T-helper 2 cell treated with Interferon-gamma antibody and Interleukin-4, amounts not matched to agents 5 μg/mL and 100 μg/mL, for 36 hours (primary cell): ENCODE measurements around the gene CLIP4.

ENCODE experiments used
- DNase-seq: peaks from one replicate; pipeline ENCODE4 v3.0.0; 2021; ENCODE audit warnings: low spot score
- H3K27ac Mint-ChIP-seq: one replicate; pipeline ENCODE4 v1.8.0; 2021; ENCODE audit warnings: mild to moderate bottlenecking, mixed read lengths
- H3K27me3 Mint-ChIP-seq: one replicate; pipeline ENCODE4 v1.8.0; 2021; ENCODE audit warnings: low read depth, mixed read lengths
- H3K36me3 Mint-ChIP-seq: one replicate; pipeline ENCODE4 v1.8.0; 2021; ENCODE audit warnings: low read depth, mixed read lengths
- H3K4me1 Mint-ChIP-seq: one replicate; pipeline ENCODE4 v1.8.0; 2021; ENCODE audit warnings: low read depth, mixed read lengths
- H3K4me3 Mint-ChIP-seq: one replicate; pipeline ENCODE4 v1.8.0; 2022; ENCODE audit warnings: mild to moderate bottlenecking, moderate library complexity, mixed read lengths
- H3K9me3 Mint-ChIP-seq: one replicate; pipeline ENCODE4 v1.8.0; 2021; ENCODE audit warnings: mixed read lengths

The CLIP4 gene

DNA sequence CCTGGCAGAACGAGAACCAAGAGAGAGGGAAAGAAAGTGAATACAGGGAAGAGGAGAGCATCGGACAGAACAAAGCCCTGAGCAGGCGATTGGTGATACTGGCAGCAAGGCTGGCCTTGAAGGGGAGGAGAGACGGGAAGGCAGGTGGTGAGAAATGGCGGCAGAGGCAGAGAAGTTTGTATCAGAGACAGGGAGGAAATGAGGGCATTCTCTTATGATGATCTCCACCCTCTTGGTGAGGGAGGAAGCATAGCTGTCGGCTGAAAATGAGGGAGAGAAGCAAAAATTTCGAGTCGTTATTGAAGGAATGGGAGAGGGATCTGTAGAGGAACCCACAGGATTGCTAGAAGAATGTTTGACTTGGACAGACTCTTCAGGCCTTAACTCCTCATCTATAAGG, 80.6 kb downstream of the CLIP4 start:
- Mint-ChIP-seq H3K27ac (no peak overlapping the region), H3K27me3 (no peaks in the 10 kb centered on the region), H3K4me1 (peaks cover 2% of the 10 kb centered on the region), H3K4me3 (no peak overlapping the region), H3K36me3 (no peaks in the 10 kb centered on the region), H3K9me3 (no peaks in the 10 kb centered on the region)
- DNase-seq, result no peak

DNA sequence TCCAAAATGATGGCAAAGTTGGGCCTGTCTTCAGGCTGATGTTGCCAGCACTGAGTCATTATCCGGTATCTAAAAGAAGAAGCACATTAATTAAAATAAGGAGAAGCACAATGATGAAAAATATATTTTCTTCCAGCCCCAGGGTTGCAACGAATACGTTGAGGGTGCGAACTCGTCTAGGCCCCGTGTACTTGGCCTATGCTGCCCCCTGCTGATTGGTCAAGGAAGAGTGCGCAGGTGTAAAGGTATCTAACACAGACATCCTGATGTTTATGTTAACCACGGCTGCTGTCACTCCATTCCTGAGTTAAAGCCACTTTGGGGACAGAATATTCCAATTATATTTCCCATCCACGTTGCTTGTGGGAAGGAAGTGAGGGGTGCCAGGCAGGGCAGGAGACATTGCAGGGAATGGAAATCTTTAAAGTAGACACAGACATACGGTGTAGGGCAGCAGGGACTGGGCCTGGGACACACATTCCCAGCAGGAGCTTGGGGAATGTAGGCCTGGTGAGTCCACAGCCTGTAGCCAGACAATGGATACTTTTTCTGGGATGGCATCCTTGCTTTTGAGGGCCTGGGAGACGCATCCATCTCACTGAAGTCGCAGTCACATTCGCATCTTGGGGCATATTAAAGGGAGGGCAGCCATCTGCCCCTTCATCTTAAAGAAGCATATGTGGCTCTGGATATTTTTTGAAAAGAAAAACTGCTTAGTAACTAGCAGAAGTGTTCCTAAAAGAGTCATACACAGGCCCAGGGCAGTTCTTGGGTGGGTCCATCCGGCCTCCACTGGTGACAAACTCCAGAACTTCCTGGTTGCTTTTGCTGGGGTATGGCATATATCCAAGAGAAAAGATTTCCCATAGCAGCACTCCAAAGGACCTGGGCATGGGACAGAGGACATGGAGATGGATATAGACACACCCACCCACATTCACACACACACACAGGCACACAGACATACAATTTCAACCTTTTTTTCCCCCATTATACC, 81.9 kb downstream of the CLIP4 start:
- Mint-ChIP-seq H3K36me3 (no peaks in the 10 kb centered on the region), H3K27ac (no peak overlapping the region), H3K4me3 (no peak overlapping the region), H3K4me1 (peaks cover 2% of the 10 kb centered on the region), H3K9me3 (no peaks in the 10 kb centered on the region), H3K27me3 (no peaks in the 10 kb centered on the region)
- DNase-seq, result peak; percentile 54

DNA sequence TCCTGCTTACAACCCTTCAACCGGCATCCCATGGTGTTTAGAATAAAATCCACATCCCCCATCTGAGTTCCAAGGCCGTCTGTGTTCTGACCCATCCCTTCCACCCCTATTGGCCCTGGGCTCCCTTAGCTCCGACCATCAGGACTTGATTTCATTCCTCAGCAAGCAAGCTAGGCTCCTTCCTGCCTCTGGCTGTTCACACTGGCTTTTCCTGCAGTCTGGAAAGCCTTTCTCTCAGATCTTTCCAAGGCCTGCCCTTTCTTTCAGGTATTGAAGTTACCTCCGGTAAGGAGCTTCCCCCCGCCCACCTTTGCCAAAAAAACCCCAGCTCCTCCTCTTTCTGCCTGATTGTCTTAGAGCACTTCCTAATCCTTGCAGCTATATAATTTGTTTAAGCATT, 86.8 kb downstream of the CLIP4 start:
- no peak overlapping the region for H3K27ac Mint-ChIP-seq
- no peaks in the 10 kb centered on the region for H3K27me3 Mint-ChIP-seq
- no peak for DNase-seq
- no peaks in the 10 kb centered on the region for H3K9me3 Mint-ChIP-seq
- H3K4me1 Mint-ChIP-seq, result no peaks in the 10 kb centered on the region
- H3K36me3 Mint-ChIP-seq, result no peaks in the 10 kb centered on the region
- H3K4me3 Mint-ChIP-seq, result no peak overlapping the region

DNA sequence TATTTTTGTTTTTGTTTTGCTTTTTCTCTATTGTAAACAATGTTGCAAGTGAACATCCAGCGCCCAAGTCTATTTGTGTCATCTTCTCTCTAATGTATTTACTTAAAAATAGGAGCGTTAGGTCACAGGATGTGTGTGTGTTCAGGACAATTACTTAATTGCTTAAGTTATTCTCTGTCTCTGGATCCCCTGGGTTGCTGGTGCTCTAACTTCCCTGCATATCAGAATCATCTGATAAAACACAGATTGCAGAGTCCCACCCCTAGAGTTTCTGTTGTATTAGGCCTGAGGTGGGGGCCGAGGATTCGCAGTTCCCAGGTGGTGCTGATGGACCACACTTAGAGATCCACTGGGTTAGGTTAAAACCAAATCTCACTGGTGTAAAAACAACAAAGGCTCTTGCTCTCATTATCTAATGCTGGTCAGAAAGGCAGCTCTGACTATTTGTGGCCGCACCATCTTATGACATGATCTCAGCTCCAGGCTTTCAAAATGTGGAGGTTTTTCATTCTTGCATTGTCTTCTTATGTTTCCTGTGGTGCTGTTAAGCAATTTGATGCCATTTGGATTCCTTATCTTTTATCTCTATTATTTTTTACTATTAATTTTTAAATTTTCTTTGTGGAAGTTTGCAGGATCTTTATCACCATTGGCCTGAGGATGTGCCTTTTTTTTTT, 87.7 kb downstream of the CLIP4 start:
- H3K27me3 Mint-ChIP-seq, result no peaks in the 10 kb centered on the region
- no peaks in the 10 kb centered on the region for H3K36me3 Mint-ChIP-seq
- no peak for DNase-seq
- H3K9me3 Mint-ChIP-seq, result no peaks in the 10 kb centered on the region
- no peaks in the 10 kb centered on the region for H3K4me1 Mint-ChIP-seq
- no peak overlapping the region for H3K4me3 Mint-ChIP-seq
- no peak overlapping the region for H3K27ac Mint-ChIP-seq

DNA sequence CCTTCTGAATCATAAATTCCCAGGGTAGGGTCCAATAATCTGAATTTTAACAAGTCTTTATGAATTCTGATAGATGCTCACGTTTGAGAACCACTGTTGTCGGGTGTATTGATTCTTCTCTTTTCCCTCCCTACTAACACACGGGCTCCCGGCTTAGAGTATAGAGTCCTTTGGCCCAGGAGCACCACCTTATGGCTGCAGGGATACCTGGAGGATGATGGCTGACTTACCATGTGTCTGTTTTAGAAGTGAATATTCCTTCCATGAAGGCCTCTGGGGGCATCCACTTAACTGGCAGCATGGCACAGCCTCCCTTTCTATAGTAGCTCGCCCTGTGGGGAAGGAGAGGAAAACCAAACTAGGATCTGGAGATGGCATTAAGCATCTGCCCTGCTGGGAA, 91.7 kb downstream of the CLIP4 start:
- Mint-ChIP-seq H3K9me3 (no peaks in the 10 kb centered on the region), H3K4me1 (no peaks in the 10 kb centered on the region), H3K27ac (no peak overlapping the region), H3K36me3 (no peaks in the 10 kb centered on the region), H3K27me3 (no peaks in the 10 kb centered on the region), H3K4me3 (no peak overlapping the region)
- no peak for DNase-seq

DNA sequence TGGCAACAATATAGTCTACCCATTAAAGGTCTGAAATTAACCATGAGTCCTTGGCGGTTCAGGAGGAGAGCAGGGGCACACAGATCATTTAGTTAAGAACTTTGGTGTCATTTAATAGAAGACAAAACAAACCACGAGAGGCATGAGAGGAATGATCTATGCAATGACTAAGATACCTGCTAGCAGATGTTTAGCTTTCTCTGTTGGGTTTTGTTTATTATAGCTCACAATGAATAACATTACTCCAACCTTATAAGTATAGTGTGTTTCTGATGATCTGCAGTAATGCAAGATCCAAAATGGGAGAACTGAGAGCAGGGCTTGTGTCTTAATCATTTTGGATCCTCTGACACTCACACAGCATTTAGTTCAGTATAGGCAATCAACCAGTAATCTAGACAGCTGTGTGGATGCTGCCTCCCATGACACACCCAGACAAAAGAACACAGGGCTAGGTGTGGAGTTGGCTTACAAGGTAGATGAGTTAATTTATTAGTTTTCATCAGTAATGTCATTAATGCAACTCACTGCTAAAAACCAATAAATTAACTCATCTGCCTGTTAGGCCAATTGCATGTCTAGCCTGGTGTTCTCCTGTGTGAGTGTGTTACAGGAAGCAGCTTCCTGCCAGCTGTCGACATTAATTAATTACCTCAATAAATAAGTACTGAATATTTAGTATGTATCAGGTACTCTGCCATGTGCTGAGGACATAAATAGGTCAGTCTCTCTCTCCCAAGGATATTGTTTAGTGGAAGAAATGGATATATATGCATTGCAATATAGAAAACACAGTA, 92.3 kb downstream of the CLIP4 start:
- no peaks in the 10 kb centered on the region for H3K4me1 Mint-ChIP-seq
- H3K27ac Mint-ChIP-seq, result no peak overlapping the region
- H3K27me3 Mint-ChIP-seq, result no peaks in the 10 kb centered on the region
- H3K4me3 Mint-ChIP-seq, result no peak overlapping the region
- no peaks in the 10 kb centered on the region for H3K9me3 Mint-ChIP-seq
- no peaks in the 10 kb centered on the region for H3K36me3 Mint-ChIP-seq
- no peak for DNase-seq

DNA sequence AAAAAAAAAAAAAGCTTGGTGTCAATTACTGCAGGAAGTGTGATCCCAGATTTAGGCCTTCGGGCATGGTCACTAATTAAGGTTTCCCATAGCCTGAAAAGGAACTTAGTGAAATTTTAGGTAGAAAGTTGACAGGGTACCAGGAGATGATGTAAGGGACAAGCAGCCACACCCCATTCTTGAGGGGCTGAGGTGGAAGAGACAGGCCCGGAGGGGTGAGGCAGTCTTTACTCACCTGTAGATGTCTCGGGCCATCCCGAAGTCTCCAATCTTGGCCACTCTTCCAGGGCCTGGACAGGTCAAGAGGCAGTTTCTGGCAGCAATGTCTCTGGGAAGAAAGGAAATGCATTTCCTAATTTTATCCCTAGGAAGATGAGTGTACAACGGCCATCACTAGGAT, 94.3 kb downstream of the CLIP4 start:
- Mint-ChIP-seq H3K27ac (no peak overlapping the region), H3K4me3 (no peak overlapping the region), H3K36me3 (no peaks in the 10 kb centered on the region), H3K27me3 (no peaks in the 10 kb centered on the region), H3K4me1 (no peaks in the 10 kb centered on the region), H3K9me3 (no peaks in the 10 kb centered on the region)
- DNase-seq, result no peak

DNA sequence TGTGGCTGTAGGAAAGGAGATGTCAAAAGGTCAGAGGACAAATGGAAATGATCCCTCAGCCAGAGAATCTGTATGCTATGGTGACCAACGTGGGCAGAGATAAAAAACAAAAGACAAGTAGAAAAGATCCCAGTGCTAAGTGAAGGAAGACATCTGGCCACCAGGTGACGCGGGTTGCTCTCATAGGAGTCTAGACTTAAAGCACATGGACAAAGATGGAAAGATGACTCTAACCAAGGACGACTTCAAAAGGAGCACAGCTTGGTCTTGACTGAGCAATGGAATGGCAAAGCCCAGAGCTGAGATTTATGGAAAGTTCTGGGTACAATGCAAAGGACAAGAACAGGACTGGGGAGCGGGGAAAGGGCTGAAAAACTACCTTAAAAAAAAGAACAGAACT, 96.8 kb downstream of the CLIP4 start:
- Mint-ChIP-seq H3K27me3 (no peaks in the 10 kb centered on the region), H3K4me3 (no peak overlapping the region), H3K4me1 (no peaks in the 10 kb centered on the region), H3K36me3 (no peaks in the 10 kb centered on the region), H3K9me3 (no peaks in the 10 kb centered on the region), H3K27ac (no peak overlapping the region)
- DNase-seq, result no peak

DNA sequence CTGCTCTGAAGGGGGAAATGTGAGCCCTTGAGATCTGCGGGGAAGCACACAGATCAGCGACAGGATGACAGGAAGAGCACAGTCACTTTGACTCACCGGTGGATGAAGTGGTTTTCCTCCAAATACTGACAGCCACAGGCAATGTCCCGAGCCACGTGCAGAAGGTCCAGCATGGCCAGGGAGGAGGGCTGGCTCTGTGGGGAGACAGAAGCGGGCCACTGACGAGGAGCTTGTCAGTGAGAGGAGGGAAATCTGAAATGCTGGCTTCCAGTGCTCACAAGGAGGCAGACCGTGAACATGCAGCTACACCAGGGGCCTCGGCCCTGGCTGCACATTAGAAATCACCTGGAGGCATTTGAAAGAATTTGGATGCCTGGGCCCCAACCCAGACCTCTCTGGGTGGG, 98.7 kb downstream of the CLIP4 start:
- H3K4me3 Mint-ChIP-seq, result no peak overlapping the region
- no peak for DNase-seq
- no peaks in the 10 kb centered on the region for H3K36me3 Mint-ChIP-seq
- H3K4me1 Mint-ChIP-seq, result no peaks in the 10 kb centered on the region
- no peaks in the 10 kb centered on the region for H3K27me3 Mint-ChIP-seq
- no peaks in the 10 kb centered on the region for H3K9me3 Mint-ChIP-seq
- no peak overlapping the region for H3K27ac Mint-ChIP-seq

DNA sequence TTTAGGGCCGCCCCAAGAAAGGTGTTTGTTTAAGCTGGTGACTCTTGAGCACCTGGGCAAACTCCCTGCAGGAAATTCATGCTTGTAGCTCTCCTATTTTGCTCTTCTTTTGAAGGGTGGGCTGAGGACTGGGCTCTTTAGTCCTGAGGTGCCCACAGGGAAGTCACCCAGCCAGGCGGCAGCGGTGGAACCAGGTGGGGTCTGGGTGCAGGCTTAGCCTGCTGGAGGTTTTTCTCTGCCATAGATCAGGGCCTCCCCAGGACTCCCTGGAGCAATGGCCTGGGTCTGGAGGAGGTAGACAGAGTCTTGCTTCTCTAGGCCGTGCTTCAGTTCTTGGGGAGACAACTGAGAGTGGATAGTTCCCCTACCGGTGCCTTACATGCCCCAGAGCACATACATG, 99.9 kb downstream of the CLIP4 start:
- no peak overlapping the region for H3K27ac Mint-ChIP-seq
- no peak for DNase-seq

DNA sequence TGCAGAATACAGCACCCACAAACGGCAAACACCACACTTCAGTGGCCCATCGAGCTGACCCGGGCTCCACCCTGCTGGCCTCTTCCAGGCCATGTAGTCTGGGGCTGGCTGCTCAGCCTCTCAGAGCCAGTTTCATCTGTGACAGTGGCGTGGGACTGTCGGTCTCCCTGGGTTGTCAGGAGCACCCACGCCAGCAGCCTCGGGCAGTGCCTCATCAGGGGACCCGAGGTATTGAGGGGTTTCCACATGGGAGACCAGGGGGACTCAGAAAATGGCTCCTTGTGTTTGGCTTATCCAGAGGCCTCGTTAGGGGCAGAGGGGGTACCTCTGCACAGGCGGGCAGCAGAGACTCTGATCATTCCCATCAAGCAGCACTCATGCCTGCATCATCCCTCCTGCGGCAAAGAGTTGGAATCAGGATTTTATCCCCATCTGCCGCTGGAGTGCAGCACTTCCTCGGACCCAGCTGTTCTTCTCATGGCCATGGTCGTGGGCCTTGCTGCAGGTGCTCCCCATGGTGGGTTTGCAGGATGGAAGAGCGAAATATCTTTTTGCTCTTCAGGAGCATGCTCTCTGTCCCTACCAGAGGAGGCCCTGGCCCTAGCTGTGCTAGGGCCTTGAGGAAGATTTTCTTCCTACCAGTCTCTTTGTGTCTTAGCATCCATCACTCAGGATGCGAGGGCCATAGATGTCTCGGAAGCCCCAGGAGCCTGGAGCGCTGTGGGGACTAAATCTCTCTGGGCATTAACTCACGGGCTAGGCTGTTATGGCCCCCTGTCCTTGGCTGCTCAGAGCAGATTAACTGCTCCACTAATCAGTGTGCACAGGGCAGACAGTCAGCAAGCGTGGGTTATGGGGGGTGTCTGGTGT, 100.8 kb downstream of the CLIP4 start:
- no peak for DNase-seq
- H3K27me3 Mint-ChIP-seq, result no peaks in the 10 kb centered on the region
- no peaks in the 10 kb centered on the region for H3K4me1 Mint-ChIP-seq
- no peaks in the 10 kb centered on the region for H3K36me3 Mint-ChIP-seq
- no peak overlapping the region for H3K4me3 Mint-ChIP-seq
- H3K27ac Mint-ChIP-seq, result no peak overlapping the region
- H3K9me3 Mint-ChIP-seq, result no peaks in the 10 kb centered on the region

More for the DNA sequence above, 99.9 kb downstream of the CLIP4 start:
- no peaks in the 10 kb centered on the region for H3K36me3 Mint-ChIP-seq
- no peaks in the 10 kb centered on the region for H3K4me1 Mint-ChIP-seq
- no peak overlapping the region for H3K4me3 Mint-ChIP-seq
- H3K27me3 Mint-ChIP-seq, result no peaks in the 10 kb centered on the region
- no peaks in the 10 kb centered on the region for H3K9me3 Mint-ChIP-seq

DNA sequence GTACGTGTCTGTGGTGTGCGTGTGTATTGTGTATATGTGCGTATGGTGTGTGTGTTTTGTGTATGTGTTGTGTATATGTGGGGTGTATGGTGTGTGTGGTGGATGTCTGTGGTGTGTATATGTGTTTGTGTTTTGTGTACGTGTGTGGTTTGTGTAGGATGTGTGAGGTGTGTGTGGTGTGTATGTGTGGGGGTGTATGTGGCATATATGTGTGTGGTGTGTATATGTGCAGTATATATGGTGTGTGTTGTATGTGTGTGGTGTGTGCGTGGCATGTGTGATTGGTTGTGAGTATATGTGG, 101.3 kb downstream of the CLIP4 start:
- Mint-ChIP-seq H3K9me3 (no peaks in the 10 kb centered on the region), H3K27me3 (no peaks in the 10 kb centered on the region), H3K27ac (no peak overlapping the region), H3K4me3 (no peak overlapping the region), H3K4me1 (no peaks in the 10 kb centered on the region), H3K36me3 (no peaks in the 10 kb centered on the region)
- DNase-seq, result no peak

DNA sequence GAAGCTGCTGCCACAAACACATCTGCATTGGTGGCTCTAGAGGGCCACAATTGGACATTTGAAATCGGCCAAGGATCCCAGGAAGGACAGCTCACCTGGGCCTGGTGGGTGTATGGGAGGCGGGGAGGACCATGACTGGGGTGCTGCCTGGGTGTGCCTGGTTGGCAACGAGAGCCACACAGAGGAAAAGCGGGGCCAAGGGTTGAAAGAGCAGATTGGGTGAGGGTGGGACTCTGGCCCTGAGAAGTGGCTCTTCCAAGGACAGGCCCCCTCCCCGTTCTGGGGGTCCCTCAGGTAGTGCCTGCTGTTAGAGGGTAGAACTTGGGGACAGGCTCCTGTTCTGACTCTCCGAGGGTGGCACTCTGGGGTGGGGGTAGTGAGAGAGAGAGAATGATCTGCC, 102.9 kb downstream of the CLIP4 start:
- Mint-ChIP-seq H3K9me3 (no peaks in the 10 kb centered on the region), H3K27ac (no peak overlapping the region), H3K4me3 (no peak overlapping the region), H3K27me3 (no peaks in the 10 kb centered on the region), H3K4me1 (no peaks in the 10 kb centered on the region), H3K36me3 (no peaks in the 10 kb centered on the region)
- no peak for DNase-seq
